Fibroblast of pulmonary artery (primary cell): ENCODE measurements around the gene HTRA3.

Experiments used
- DNase-seq: peaks from one replicate; pipeline ENCODE4 v3.0.0-alpha.2; 2010; ENCODE audit warnings: low read depth
- H3K4me3 ChIP-seq: replicated peaks from 2 replicates; pipeline ENCODE4 v1.5.1; 2011; ENCODE audit warnings: low read depth, mild to moderate bottlenecking, control low read depth, low read length, moderate library complexity
- CTCF ChIP-seq: IDR thresholded peaks from 2 replicates; pipeline ENCODE4 v1.5.1; 2011; ENCODE audit warnings: mild to moderate bottlenecking, control low read depth, low read length, inconsistent platforms; ENCODE audit errors: missing control alignments

HTRA3 gene

GRCh38 chr4:8329859-8330761, 60.6 kb downstream of the HTRA3 start:
- TF ChIP-seq CTCF: no peak
- no peak for DNase-seq
- H3K4me3 ChIP-seq: no peak overlapping the region

GRCh38 chr4:8330821-8331574, 61.4 kb downstream of the HTRA3 start:
- H3K4me3 ChIP-seq: no peak overlapping the region
- DNase-seq: peak; percentile 54
- TF ChIP-seq CTCF: no peak

- DNase-seq: no peak
- no peak overlapping the region for H3K4me3 ChIP-seq
- no peak for TF ChIP-seq CTCF
Measured at GRCh38 chr4:8331575-8331955, 62.0 kb downstream of the HTRA3 start.

DNA sequence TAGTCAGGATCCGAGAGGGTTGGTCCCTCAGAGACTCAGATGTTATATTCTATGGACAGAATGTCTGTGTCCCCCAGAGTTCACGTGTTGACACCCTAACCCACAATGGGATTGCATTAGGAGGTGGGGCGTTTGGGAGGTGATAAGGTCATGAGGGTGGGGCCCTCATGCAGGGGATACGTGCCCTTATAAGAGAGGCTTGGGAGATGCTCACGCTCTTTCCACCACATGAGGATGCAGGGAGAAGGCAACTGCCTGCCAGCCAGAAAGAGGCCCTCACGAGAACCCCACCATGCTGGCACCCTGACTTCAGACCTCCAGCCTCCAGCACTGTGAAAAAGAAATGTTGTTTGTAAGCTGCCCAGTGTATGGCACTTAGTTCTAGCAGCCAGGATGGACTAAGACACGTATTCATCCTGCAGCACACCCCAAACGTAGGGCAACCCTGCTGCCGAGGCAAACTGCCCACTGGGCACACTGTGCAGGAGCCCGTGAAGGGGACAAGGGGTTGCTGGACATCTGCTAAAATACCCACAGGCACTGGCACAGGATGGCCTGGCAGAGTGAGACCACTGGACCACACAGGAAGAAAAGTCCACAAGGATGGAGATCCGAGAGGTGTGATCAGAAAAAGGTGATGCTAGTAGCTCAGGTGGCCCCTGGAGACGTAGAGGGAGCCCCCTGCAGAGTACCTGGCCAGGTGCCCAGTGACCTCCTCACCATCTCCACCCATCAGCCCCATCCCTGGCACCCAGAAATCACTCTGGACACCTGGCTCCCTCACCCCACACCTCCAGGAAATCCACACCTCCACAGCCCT, 62.7 kb downstream of the HTRA3 start:
- H3K4me3 ChIP-seq: no peak overlapping the region
- DNase-seq: no peak
- no peak for TF ChIP-seq CTCF

DNA sequence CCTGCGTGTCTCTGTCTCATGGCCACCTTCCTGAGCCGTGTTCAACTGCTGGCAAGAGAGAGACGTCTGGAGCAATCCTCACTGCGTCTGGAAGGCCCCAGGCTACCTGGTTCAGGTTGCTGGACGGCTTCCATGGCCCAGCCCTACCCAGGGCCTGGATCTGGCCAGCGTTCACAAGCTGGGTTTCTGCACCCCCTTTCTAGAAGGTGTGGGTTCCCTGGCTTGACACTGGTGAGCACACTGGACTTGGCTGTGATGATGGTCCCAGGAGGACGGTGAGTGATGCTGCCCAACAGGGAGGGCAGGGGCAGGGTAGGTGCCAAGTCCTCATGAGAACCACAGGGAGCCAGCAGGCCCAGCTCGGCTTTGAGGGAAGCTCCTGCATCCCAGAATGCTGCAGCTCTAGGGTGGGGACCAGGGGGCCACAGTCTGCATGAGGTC, 63.4 kb downstream of the HTRA3 start:
- no peak overlapping the region for H3K4me3 ChIP-seq
- no peak for DNase-seq
- no peak for TF ChIP-seq CTCF

DNA sequence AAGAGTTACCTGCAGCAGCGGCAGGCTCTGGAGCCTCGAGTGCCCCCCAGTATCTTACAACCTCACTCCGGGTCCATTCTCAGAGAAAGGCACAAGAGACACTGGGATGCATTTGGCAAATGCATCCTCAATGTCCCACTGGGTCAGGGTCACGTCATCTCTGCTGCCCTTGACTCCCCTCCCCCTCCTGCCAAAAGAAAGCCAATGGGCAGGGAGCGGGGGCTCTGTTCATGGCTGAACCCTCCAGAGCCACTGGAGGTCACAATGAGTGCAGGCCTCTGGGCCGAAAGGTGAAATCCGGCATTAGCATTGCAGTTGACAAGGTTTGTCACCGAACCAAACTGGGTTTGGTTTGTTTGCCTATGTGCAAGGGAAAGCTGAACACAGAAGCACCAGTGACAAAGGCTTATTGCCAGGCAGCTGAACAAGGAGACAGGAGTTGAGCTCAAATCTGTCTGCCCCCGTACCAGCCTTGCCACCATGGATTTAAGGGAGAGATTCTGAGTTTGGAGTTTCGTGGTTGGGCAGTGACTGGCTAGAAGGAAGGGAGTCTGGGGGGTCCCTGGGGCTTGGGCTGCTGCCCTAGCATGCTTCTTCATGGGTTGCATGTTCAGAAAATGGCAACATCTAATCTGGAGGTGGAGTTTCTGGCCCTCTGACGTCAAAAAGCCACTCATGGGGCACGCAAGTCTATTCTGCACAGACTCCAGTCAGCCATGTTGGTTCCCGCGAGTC, 64.3 kb downstream of the HTRA3 start:
- DNase-seq: no peak
- TF ChIP-seq CTCF: no peak
- no peak overlapping the region for H3K4me3 ChIP-seq
